Esophagus mucosa (tissue), 1 donor: ENCODE measurements around the gene C20orf173. TPM values are rescaled to one million over a fixed set of nuclear protein-coding genes. Genes with fewer than 3 reads are reported as not detected.

Experiments
- ATAC-seq: fragments of 200-7000 bp; cut with Tn5 transposase; one replicate; pipeline ENCODE4 v1.9.1; 2020
- total RNA-seq: library from RNA; stranded (reverse); gene quantifications from one replicate; pipeline ENCODE4 v1.2.4, GENCODE V29; 2023
- donor health status: DM: yes; HTN: yes; CAD: no.

C20orf173 gene
- total RNA-seq, 1 donor from 2014 or later = not detected

DNA sequence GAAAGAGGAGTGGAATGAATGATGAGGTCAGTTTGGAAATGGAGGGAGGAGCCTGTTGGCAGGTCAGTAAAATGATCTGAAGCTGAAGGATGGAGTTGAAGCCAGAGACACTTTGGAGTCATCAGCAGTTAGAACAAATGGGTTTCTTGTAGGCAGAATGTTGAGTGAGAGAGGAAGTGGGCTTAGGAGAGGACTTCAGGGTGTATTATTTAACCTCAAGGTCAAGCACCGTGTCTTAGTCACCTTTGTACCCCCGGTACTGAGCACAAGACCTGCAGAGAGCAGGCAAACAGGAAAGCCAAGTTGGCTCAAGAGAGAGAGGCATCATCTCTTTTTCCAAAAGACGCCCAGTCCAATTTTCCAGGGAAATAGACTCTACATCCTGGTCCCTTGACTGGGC lies 23.3 kb downstream of the C20orf173 start:
- ATAC-seq = no peak

GRCh38 chr20:35504751-35505150 lies 24.7 kb downstream of the C20orf173 start:
- no peak for ATAC-seq

GRCh38 chr20:35503841-35504561 lies 25.5 kb downstream of the C20orf173 start:
- ATAC-seq = no peak

- ATAC-seq = no peak
These were observed 26.2 kb downstream of the C20orf173 start for GRCh38 chr20:35503281-35503680.

- no peak for ATAC-seq
These were observed 27.1 kb downstream of the C20orf173 start for GRCh38 chr20:35502352-35502751.

GRCh38 chr20:35499271-35499670 lies 30.2 kb downstream of the C20orf173 start:
- ATAC-seq = no peak

DNA sequence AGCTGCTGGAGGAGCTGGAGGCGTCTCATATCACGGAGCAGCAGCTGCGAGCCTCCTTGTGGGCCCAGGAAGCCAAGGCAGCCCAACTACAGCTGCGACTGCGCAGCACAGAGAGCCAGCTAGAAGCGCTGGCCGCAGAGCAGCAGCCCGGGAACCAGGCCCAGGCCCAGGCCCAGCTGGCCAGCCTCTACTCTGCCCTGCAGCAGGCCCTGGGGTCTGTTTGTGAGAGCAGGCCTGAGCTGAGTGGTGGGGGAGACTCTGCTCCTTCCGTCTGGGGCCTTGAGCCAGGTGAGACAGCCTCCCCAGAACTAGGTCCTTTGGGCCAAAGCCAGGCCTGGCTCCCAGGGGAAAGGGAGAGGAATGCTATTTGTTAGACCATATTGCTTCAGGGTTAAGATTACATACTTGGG lies 31.7 kb downstream of the C20orf173 start:
- ATAC-seq = peak; percentile 19

GRCh38 chr20:35497320-35497719 lies 32.1 kb downstream of the C20orf173 start:
- ATAC-seq = no peak

- no peak for ATAC-seq
These were observed 33.0 kb downstream of the C20orf173 start for GRCh38 chr20:35496481-35496880.

DNA sequence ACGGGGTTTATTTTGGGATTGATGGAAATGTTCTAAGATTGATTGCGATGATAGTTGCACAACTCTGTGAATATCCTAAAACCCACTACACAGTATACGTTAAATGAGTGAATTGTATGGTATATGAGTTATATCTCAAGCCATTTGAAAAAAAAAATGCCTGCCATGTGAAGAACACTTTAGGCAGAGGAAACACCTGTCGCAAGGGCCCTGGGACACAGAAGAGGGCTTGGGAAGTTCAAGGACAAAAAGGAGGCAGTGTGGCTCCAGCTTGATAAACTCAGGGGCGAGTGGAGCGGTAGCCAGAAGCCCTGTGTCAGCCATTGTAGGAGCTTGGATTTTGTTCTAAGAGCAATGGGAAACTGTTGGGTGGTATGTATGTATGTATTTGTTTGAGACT lies 37.1 kb downstream of the C20orf173 start:
- no peak for ATAC-seq

GRCh38 chr20:35491823-35492222 lies 37.6 kb downstream of the C20orf173 start:
- no peak for ATAC-seq

DNA sequence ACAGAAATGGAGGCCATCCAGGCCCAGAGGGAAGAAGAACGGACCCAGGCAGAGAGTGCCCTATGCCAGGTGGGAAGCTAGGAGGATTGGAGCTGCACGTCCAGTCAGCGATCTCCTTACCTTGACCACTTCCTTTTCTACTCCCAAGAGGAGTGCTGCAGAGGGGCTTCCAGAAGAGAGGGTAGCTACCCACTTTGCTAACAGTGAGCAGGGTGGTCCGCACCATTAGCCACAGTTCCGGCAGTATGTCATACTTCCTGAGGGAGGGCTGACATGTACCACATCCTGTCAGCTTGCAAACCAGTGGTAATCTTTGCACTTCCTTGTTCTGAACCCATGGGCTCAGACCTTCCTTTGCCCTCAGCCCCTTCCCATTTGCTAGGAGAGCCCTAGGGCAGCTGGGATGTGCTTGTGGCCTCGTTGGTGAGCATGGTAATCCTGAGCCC lies 38.7 kb downstream of the C20orf173 start:
- peak; percentile 71 for ATAC-seq

- ATAC-seq = no peak
These were observed 39.7 kb downstream of the C20orf173 start for GRCh38 chr20:35489717-35490116.

GRCh38 chr20:35487479-35487878 lies 42.0 kb downstream of the C20orf173 start:
- ATAC-seq = no peak

DNA sequence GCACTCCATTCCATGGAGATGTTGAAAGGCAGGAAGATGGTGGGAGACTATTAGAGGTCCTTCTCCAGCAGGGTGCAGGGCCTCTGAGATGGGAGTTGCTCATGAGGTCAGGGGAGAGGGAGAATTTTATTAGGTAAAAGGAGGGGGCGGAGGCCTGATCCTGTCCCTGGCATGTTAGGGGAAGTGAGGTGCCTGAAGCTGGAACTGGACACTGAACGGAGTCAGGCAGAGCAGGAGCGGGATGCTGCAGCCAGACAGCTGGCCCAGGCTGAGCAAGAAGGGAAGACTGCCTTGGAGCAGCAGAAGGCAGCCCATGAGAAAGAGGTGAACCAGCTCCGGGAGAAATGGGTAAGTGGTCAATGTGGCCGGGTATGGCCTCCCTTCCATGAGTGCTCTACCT lies 49.7 kb downstream of the C20orf173 start:
- no peak for ATAC-seq

DNA sequence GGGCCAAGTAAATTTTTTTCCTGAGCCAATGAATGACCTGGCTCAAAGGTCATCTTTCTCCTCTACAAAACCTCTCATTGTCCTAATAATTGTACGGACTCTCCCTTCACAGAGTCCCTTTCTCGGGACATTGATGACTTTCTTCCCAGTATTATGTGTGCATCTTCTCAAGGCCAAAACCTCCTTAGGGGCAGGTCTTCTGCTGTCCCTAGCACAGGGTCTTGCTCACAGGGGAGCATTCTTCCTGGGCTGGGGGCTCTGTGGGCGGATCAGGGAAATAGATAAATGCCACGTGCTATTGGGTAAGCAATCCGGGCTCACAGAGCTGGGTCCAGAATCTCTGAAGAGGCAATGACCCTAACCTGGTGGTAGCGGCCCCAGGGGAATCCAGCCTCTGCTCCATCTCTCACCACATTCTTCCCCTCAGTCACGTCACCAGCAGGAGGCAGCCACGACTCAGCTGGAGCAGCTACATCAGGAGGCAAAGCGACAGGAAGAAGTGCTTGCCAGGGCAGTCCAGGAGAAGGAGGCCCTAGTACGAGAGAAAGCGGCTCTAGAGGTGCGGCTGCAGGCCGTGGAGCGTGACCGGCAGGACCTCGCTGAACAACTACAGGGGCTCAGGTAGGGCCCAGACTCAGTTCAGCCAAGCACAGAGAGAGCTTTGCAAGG lies 50.5 kb downstream of the C20orf173 start:
- ATAC-seq = no peak

Other genes starting within 250 kb of the C20orf173 start
- 256 TPM for gene EIF6, start 244.9 kb downstream of the C20orf173 start, total RNA-seq
- 39.1 TPM for gene FAM83C, start 237.2 kb downstream of the C20orf173 start, total RNA-seq
- 32.5 TPM for gene UQCC1, start 117.7 kb downstream of the C20orf173 start, total RNA-seq
- gene GDF5, start 91.4 kb downstream of the C20orf173 start, total RNA-seq = not detected
- 13.6 TPM for gene CEP250, start 74.1 kb downstream of the C20orf173 start, total RNA-seq
- gene ERGIC3, start 12.4 kb upstream of the C20orf173 start, total RNA-seq = 168 TPM
- gene SPAG4, start 86.2 kb upstream of the C20orf173 start, total RNA-seq = 3.3 TPM
- gene CPNE1, start 135.2 kb upstream of the C20orf173 start, total RNA-seq = 130 TPM
- gene RBM12, start 135.2 kb upstream of the C20orf173 start, total RNA-seq = 58.0 TPM
- 25.1 TPM for gene NFS1, start 169.7 kb upstream of the C20orf173 start, total RNA-seq
- gene ROMO1, start 169.8 kb upstream of the C20orf173 start, total RNA-seq = 136 TPM
- gene RBM39, start 212.6 kb upstream of the C20orf173 start, total RNA-seq = 139 TPM
- 17.3 TPM for gene PHF20, start 242.4 kb upstream of the C20orf173 start, total RNA-seq